HepG2 (cell line): Measurements from ENCODE around the gene HOXB6. TPM values are rescaled to one million over a fixed set of nuclear protein-coding genes. Genes with fewer than 3 reads are reported as not detected.

Experiments
- ATAC-seq: fragments of 200-7000 bp; cut with Tn5 transposase; 3 replicates; pipeline ENCODE4 v1.9.1; 2020; ENCODE audit warnings: mild to moderate bottlenecking, moderate library complexity
- BruUV-seq: library from RNA; stranded (reverse); fragments of 400-500 nt; replicated peaks from 2 replicates; lab custom pipeline; 2021; lab: Mats Ljungman, UMichigan
- CTCF ChIA-PET: fragments of 300-600 bp; formaldehyde crosslinking; extraction: SDS; loops from one replicate; lab custom pipeline; 2021; ENCODE audit warnings: low total read pairs, inconsistent platforms, low intra/inter-chr PET ratio; lab: Yijun Ruan, JAX
- POLR2A ChIA-PET: fragments of 350-600 bp; sonication (Branson Sonifier 250); formaldehyde crosslinking; loops from one replicate; lab custom pipeline; 2020; ENCODE audit warnings: antibody characterized with exemption, inconsistent platforms; lab: Yijun Ruan, JAX
- DNase-seq: peaks from one replicate; pipeline ENCODE4 v3.0.0-alpha.2; 2015; ENCODE audit warnings: low spot score
- FAIRE-seq: peaks from 3 replicates; lab custom pipeline; 2011; peaks lifted over from hg19 to GRCh38; lab: Jason Lieb, UNC
- H2AFZ ChIP-seq: one replicate; pipeline ENCODE4 v1.6.1; 2011; ENCODE audit warnings: low read length, inconsistent platforms
- H3K27ac ChIP-seq: fragments of 300-600 bp; 3 replicates; pipeline ENCODE4 v1.8.0; 2011; ENCODE audit warnings: mixed run types, mild to moderate bottlenecking, mixed read lengths, low read length, inconsistent platforms; ENCODE audit not compliant: insufficient read depth; ENCODE audit errors: extremely low read length
- H3K27me3 ChIP-seq, 2 experiments: fragments of 200-600 bp in 1 of 2; 2 replicates in 1 of 2; 3 replicates in 1 of 2; pipeline versions ENCODE4 v1.6.0 to v1.8.0; 2011; ENCODE audit warnings: low read length in 2 of 2, mild to moderate bottlenecking in 2 of 2, moderate library complexity in 2 of 2, inconsistent platforms in 1 of 2; ENCODE audit not compliant: insufficient read depth in 2 of 2, control insufficient read depth in 1 of 2
- H3K36me3 ChIP-seq, 2 experiments: fragments of 200-600 bp in 1 of 2; replicated peaks in 1 of 2; 2 replicates in 1 of 2; 3 replicates in 1 of 2; pipeline versions ENCODE4 v1.5.1 to v1.8.0; 2011; ENCODE audit warnings: low read length in 2 of 2, inconsistent platforms in 1 of 2; ENCODE audit not compliant: insufficient read depth in 2 of 2, control insufficient read depth in 1 of 2
- H3K4me1 ChIP-seq: 2 replicates; pipeline ENCODE4 v1.5.1; 2012; ENCODE audit warnings: low read length, inconsistent platforms; ENCODE audit not compliant: insufficient read depth
- H3K4me2 ChIP-seq: 2 replicates; pipeline ENCODE4 v1.6.0; 2011; ENCODE audit warnings: low read depth, low read length, inconsistent platforms
- H3K4me3 ChIP-seq, 3 experiments: fragments of 200-600 bp in 1 of 3; sonication (generic), shearing (Covaris generic) in 1 of 3; replicated peaks in 1 of 3; 2 replicates each; pipeline ENCODE4 v1.5.1; 2011 to 2016; ENCODE audit warnings: low read length in 3 of 3, inconsistent platforms in 2 of 3, low read depth in 2 of 3, mild to moderate bottlenecking in 2 of 3, control low read depth in 1 of 3, mixed read lengths in 1 of 3; ENCODE audit not compliant: insufficient read depth in 1 of 3
- H3K79me2 ChIP-seq: one replicate; pipeline ENCODE4 v1.6.1; 2011; ENCODE audit warnings: low read length, inconsistent platforms; ENCODE audit not compliant: insufficient read depth
- H3K9ac ChIP-seq: 2 replicates; pipeline ENCODE4 v1.6.0; 2011; ENCODE audit warnings: mild to moderate bottlenecking, low read depth, low read length, inconsistent platforms; ENCODE audit not compliant: insufficient read depth
- H3K9me3 ChIP-seq: 2 replicates; pipeline ENCODE4 v1.5.1; 2012; ENCODE audit warnings: mild to moderate bottlenecking, low read length
- H4K20me1 ChIP-seq: 2 replicates; pipeline ENCODE4 v1.6.0; 2011; ENCODE audit warnings: inconsistent platforms, mild to moderate bottlenecking, low read length, moderate library complexity; ENCODE audit not compliant: insufficient read depth
- CHD2 ChIP-seq: IDR thresholded peaks from 2 replicates; pipeline ENCODE4 v1.6.1; 2011; ENCODE audit warnings: low read depth, low read length, improper control_type of control experiment
- CREB1 ChIP-seq, 2 experiments: fragments of 450-650 bp in 1 of 2; IDR thresholded peaks; 2 replicates each; pipeline ENCODE4 v1.6.1; 2016 to 2017; ENCODE audit warnings: control low read depth in 1 of 2, mild to moderate bottlenecking in 1 of 2, missing compliant biosample characterization in 1 of 2, missing genetic modification characterization in 1 of 2
- KLF13 ChIP-seq: sonication (generic); formaldehyde crosslinking; IDR thresholded peaks from 2 replicates; pipeline ENCODE4 v1.4.0; 2020; ENCODE audit warnings: mild to moderate bottlenecking, missing genetic modification reagents
- U2AF2 ChIP-seq: fragments of 200-400 bp; formaldehyde crosslinking; IDR thresholded peaks from 2 replicates; pipeline ENCODE4 v1.6.1; 2017; ENCODE audit warnings: low read depth, mild to moderate bottlenecking, low read length
- ZFP90 ChIP-seq: sonication (generic); formaldehyde crosslinking; IDR thresholded peaks from 2 replicates; pipeline ENCODE4 v1.8.0; 2022; ENCODE audit warnings: missing genetic modification reagents, mild to moderate bottlenecking, inconsistent platforms, borderline replicate concordance
- ZNF205 ChIP-seq: IDR thresholded peaks from 2 replicates; pipeline ENCODE4 v1.6.1; 2018; ENCODE audit warnings: missing biosample characterization, missing genetic modification reagents
- ZNF552 ChIP-seq: sonication (generic); formaldehyde crosslinking; IDR thresholded peaks from 2 replicates; pipeline ENCODE4 v1.9.0; 2022; ENCODE audit warnings: missing genetic modification reagents, mild to moderate bottlenecking, borderline replicate concordance
- ZNF747 ChIP-seq: sonication (generic); formaldehyde crosslinking; IDR thresholded peaks from 2 replicates; pipeline ENCODE4 v1.8.1; 2023; ENCODE audit warnings: missing genetic modification reagents, mild to moderate bottlenecking, borderline replicate concordance
- WGBS: methylation state at CpG from one replicate; pipeline ENCODE4 v1.1.6; 2017; ENCODE audit warnings: low lambda C conversion rate; 5-methylcytosine and 5-hydroxymethylcytosine counted together
- in situ Hi-C: cut with HindIII; loops from 2 replicates; pipeline ENCODE4 v1.10.0; 2017; ENCODE audit warnings: low pct_unique_long_range_greater_than_20kb; ENCODE audit not compliant: extremely low pct_ligation_motif_present
- intact Hi-C: fragments of 100-400 bp; cut with micrococcal nuclease; formaldehyde crosslinking; loops from one replicate; pipeline ENCODE4 v1.10.0; 2022; ENCODE audit not compliant: unreplicated experiment
- polyA plus RNA-seq, 8 experiments: library from polyadenylated mRNA; depleted of rRNA in 3 of 8; stranded (reverse) in 7 of 8; unstranded in 1 of 8; fragments of >200 nt; fragmentation: Illumina TruSeq in 4 of 8; extraction: Trizol in 4 of 8; gene quantifications; 2 replicates each; pipeline versions ENCODE4 v1.2.1 to v1.2.3, GENCODE V29; 2011 to 2016; ENCODE audit warnings: low read depth in 4 of 8, missing spikeins in 1 of 8, mixed read lengths in 1 of 8; ENCODE audit not compliant: insufficient read depth in 1 of 8
- total RNA-seq, 5 experiments: library from RNA; depleted of rRNA; stranded (reverse); fragments of >200 nt; fragmentation: Illumina TruSeq; extraction: Trizol; gene quantifications; 2 replicates each; pipeline ENCODE4 v1.2.3, GENCODE V29; 2016; ENCODE audit warnings: low read depth in 1 of 5
- TF ChIP-seq, protein P1 (sequence below): sonication (generic); formaldehyde crosslinking; IDR thresholded peaks from 2 replicates; pipeline ENCODE4 v1.4.0; 2020; ENCODE audit warnings: mild to moderate bottlenecking, missing genetic modification reagents

HOXB6 gene
- total and polyA plus RNA-seq, 2 of the 13 experiments (the other 11 are each of a cell fraction or from before 2014, with no cell fraction given) = not detected

DNA sequence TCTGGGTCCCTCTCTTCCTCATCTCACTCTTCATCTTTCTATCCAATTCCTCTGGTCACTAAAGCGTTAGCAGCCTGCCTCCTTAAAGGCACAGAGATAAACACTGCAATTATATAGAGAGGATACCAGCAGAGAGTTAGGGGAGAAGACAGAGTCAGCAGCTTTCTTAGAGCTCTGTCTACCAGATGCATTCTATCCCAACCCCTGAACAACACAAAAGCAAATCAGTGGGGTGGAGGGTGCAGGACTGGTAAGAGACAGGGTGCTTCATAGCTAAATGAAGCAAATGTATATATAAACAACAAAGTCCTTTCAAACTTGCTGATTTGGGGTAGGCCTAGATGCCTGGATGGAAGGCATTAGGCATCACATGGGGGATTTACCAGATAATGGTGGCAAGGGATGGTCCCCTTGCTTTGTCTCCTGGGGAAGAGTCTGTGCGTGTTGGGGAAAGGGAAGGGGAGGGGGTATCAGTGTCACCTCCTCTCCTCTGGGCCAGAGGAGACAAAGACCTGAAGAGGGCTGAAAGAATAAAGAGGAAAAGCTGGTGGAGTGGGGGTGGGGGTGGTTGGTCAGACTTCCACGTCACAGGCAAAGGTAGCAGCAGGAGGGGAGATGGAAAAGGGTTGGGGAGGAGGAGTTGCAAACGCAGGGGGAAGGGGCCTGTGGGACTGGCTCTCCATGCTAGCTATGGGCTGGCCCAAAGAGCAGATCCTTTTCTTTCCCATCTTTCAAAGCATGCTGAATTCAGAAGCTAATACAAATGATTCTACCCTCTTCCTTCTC is 38.7 kb downstream of the HOXB6 start:
- POLR2A ChIA-PET = no interaction called here

More for the DNA sequence above, 38.7 kb downstream of the HOXB6 start:
- Histone ChIP-seq H3K36me3 (no peaks in the 10 kb centered on the region), H3K79me2 (no peaks in the 10 kb centered on the region), H3K4me1 (no peaks in the 10 kb centered on the region), H2AFZ (no peak overlapping the region), H3K9me3 (no peaks in the 10 kb centered on the region), H3K4me3 (no peak overlapping the region), H3K27me3 (peaks cover 15 to 95% of the 10 kb centered on the region in 2 experiments), H4K20me1 (0 out of 2 replicates have a peak, but pooled peaks cover 4% of the 10 kb centered on the region), H3K9ac (no peak overlapping the region), H3K27ac (no peak overlapping the region), H3K4me2 (no peak overlapping the region)
- TF ChIP-seq U2AF2 (no peak), ZNF747 (no peak), ZFP90 (CRISPR knock-in tag) (no peak), CHD2 (no peak), ZNF552 (CRISPR knock-in tag) (no peak), KLF13 (CRISPR knock-in tag) (no peak), ZNF205 (CRISPR knock-in tag) (no peak), CREB1 (IDR thresholded peaks at IDR 0.05) (peak; percentile 41; the same call in 1 of the 2 replicates), CREB1 (CRISPR knock-in tag; IDR thresholded peaks at IDR 0.05) (no peak)
- TF ChIP-seq, protein P1, sequence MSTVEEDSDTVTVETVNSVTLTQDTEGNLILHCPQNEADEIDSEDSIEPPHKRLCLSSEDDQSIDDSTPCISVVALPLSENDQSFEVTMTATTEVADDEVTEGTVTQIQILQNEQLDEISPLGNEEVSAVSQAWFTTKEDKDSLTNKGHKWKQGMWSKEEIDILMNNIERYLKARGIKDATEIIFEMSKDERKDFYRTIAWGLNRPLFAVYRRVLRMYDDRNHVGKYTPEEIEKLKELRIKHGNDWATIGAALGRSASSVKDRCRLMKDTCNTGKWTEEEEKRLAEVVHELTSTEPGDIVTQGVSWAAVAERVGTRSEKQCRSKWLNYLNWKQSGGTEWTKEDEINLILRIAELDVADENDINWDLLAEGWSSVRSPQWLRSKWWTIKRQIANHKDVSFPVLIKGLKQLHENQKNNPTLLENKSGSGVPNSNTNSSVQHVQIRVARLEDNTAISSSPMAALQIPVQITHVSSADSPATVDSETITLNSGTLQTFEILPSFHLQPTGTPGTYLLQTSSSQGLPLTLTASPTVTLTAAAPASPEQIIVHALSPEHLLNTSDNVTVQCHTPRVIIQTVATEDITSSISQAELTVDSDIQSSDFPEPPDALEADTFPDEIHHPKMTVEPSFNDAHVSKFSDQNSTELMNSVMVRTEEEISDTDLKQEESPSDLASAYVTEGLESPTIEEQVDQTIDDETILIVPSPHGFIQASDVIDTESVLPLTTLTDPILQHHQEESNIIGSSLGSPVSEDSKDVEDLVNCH (CRISPR knock-in tag) = no peak
- CTCF ChIA-PET = no interaction called here
- FAIRE-seq (no peak), DNase-seq (no peak), ATAC-seq (no peak)
- in situ Hi-C loops (no loop called here), intact Hi-C loops (no loop called here)
- no TSS peak for BruUV-seq
- WGBS = 3% methylated on average over 4 of the region's 4 CpGs
